IPS-15b (cell line): ENCODE data around the gene SYNE1.
"Not testable (repeated sequence)": the region's sequence is repeated elsewhere in the genome, so short reads cannot be mapped to it uniquely, and the experiment has no call there.

Experiments
- H3K27me3 ChIP-seq: one replicate; pipeline ENCODE4 v1.6.1; 2013; ENCODE audit warnings: low read length; ENCODE audit not compliant: control insufficient read depth, insufficient read depth
- H3K36me3 ChIP-seq: one replicate; pipeline ENCODE4 v1.6.1; 2013; ENCODE audit warnings: low read length; ENCODE audit not compliant: control insufficient read depth, insufficient read depth
- H3K4me1 ChIP-seq: one replicate; pipeline ENCODE4 v1.6.1; 2013; ENCODE audit warnings: mild to moderate bottlenecking, low read length; ENCODE audit not compliant: control insufficient read depth, insufficient read depth
- H3K4me3 ChIP-seq: one replicate; pipeline ENCODE4 v1.5.1; 2013; ENCODE audit warnings: low read depth, low read length
- H3K9ac ChIP-seq: one replicate; pipeline ENCODE4 v1.6.1; 2013; ENCODE audit warnings: low read depth, mild to moderate bottlenecking, low read length
- H3K9me3 ChIP-seq: one replicate; pipeline ENCODE4 v1.6.1; 2013; ENCODE audit warnings: mild to moderate bottlenecking, low read length; ENCODE audit not compliant: control insufficient read depth, insufficient read depth

SYNE1 gene

GRCh38 chr6:152585236-152585635 is 51.9 kb downstream of the SYNE1 start:
- H3K4me3 ChIP-seq: no peak overlapping the region
- H3K27me3 ChIP-seq: no peaks in the 10 kb centered on the region
- no peak overlapping the region for H3K9ac ChIP-seq
- no peaks in the 10 kb centered on the region for H3K36me3 ChIP-seq
- no peaks in the 10 kb centered on the region for H3K9me3 ChIP-seq
- no peaks in the 10 kb centered on the region for H3K4me1 ChIP-seq

GRCh38 chr6:152583888-152584287 is 53.3 kb downstream of the SYNE1 start:
- Histone ChIP-seq H3K9ac (no peak overlapping the region), H3K36me3 (no peaks in the 10 kb centered on the region), H3K4me1 (no peaks in the 10 kb centered on the region), H3K27me3 (no peaks in the 10 kb centered on the region), H3K4me3 (no peak overlapping the region), H3K9me3 (no peaks in the 10 kb centered on the region)

GRCh38 chr6:152576525-152576924 is 60.6 kb downstream of the SYNE1 start:
- H3K4me1 ChIP-seq: no peaks in the 10 kb centered on the region
- H3K9ac ChIP-seq: no peak overlapping the region
- no peaks in the 10 kb centered on the region for H3K27me3 ChIP-seq
- no peak overlapping the region for H3K4me3 ChIP-seq
- H3K9me3 ChIP-seq: no peaks in the 10 kb centered on the region
- no peaks in the 10 kb centered on the region for H3K36me3 ChIP-seq

- no peaks in the 10 kb centered on the region for H3K27me3 ChIP-seq
Observed at GRCh38 chr6:152575621-152576150, 61.5 kb downstream of the SYNE1 start.

GRCh38 chr6:152575161-152575560 is 62.0 kb downstream of the SYNE1 start:
- H3K4me3 ChIP-seq: no peak overlapping the region
- no peaks in the 10 kb centered on the region for H3K36me3 ChIP-seq
- no peaks in the 10 kb centered on the region for H3K27me3 ChIP-seq
- H3K4me1 ChIP-seq: peaks cover 2% of the 10 kb centered on the region
- no peak overlapping the region for H3K9ac ChIP-seq
- no peaks in the 10 kb centered on the region for H3K9me3 ChIP-seq

More at GRCh38 chr6:152575621-152576150, 61.5 kb downstream of the SYNE1 start:
- Histone ChIP-seq H3K36me3 (no peaks in the 10 kb centered on the region), H3K9me3 (no peaks in the 10 kb centered on the region), H3K4me1 (peaks cover 2% of the 10 kb centered on the region), H3K9ac (no peak overlapping the region), H3K4me3 (no peak overlapping the region)

- H3K9ac ChIP-seq: no peak overlapping the region
- peaks cover 2% of the 10 kb centered on the region for H3K4me1 ChIP-seq
- no peaks in the 10 kb centered on the region for H3K9me3 ChIP-seq
- H3K27me3 ChIP-seq: no peaks in the 10 kb centered on the region
- no peaks in the 10 kb centered on the region for H3K36me3 ChIP-seq
- no peak overlapping the region for H3K4me3 ChIP-seq
Observed at GRCh38 chr6:152573762-152574161, 63.4 kb downstream of the SYNE1 start.

- peaks cover 2% of the 10 kb centered on the region for H3K4me1 ChIP-seq
- no peaks in the 10 kb centered on the region for H3K36me3 ChIP-seq
- no peak overlapping the region for H3K9ac ChIP-seq
- H3K27me3 ChIP-seq: no peaks in the 10 kb centered on the region
- H3K9me3 ChIP-seq: no peaks in the 10 kb centered on the region
- H3K4me3 ChIP-seq: no peak overlapping the region
Observed at GRCh38 chr6:152572338-152573088, 64.6 kb downstream of the SYNE1 start.

GRCh38 chr6:152571943-152572337 is 65.2 kb downstream of the SYNE1 start:
- H3K9ac ChIP-seq: no peak overlapping the region
- no peaks in the 10 kb centered on the region for H3K27me3 ChIP-seq
- peaks cover 2% of the 10 kb centered on the region for H3K4me1 ChIP-seq
- no peaks in the 10 kb centered on the region for H3K36me3 ChIP-seq
- no peaks in the 10 kb centered on the region for H3K9me3 ChIP-seq
- H3K4me3 ChIP-seq: no peak overlapping the region

GRCh38 chr6:152571089-152571488 is 66.1 kb downstream of the SYNE1 start:
- no peak overlapping the region for H3K9ac ChIP-seq
- H3K9me3 ChIP-seq: no peaks in the 10 kb centered on the region
- no peaks in the 10 kb centered on the region for H3K27me3 ChIP-seq

GRCh38 chr6:152566103-152566875 is 70.9 kb downstream of the SYNE1 start:
- Histone ChIP-seq H3K27me3 (no peaks in the 10 kb centered on the region), H3K4me1 (peaks cover 2% of the 10 kb centered on the region), H3K4me3 (no peak overlapping the region), H3K9me3 (no peaks in the 10 kb centered on the region), H3K9ac (no peak overlapping the region), H3K36me3 (no peaks in the 10 kb centered on the region)

More at GRCh38 chr6:152571089-152571488, 66.1 kb downstream of the SYNE1 start:
- no peaks in the 10 kb centered on the region for H3K36me3 ChIP-seq
- H3K4me3 ChIP-seq: no peak overlapping the region
- peaks cover 2% of the 10 kb centered on the region for H3K4me1 ChIP-seq

GRCh38 chr6:152563177-152563576 is 74.0 kb downstream of the SYNE1 start:
- Histone ChIP-seq H3K27me3 (no peaks in the 10 kb centered on the region), H3K9me3 (no peaks in the 10 kb centered on the region), H3K36me3 (no peaks in the 10 kb centered on the region), H3K4me3 (no peak overlapping the region), H3K4me1 (no peaks in the 10 kb centered on the region), H3K9ac (no peak overlapping the region)

- not testable (repeated sequence) for H3K4me3 ChIP-seq, H3K27me3 ChIP-seq, H3K4me1 ChIP-seq, H3K9ac ChIP-seq, H3K9me3 ChIP-seq, H3K36me3 ChIP-seq
Observed at GRCh38 chr6:152558798-152559197, 78.4 kb downstream of the SYNE1 start.
